Measurements from ENCODE around the gene ARHGAP26.

Gene ARHGAP26

DNA sequence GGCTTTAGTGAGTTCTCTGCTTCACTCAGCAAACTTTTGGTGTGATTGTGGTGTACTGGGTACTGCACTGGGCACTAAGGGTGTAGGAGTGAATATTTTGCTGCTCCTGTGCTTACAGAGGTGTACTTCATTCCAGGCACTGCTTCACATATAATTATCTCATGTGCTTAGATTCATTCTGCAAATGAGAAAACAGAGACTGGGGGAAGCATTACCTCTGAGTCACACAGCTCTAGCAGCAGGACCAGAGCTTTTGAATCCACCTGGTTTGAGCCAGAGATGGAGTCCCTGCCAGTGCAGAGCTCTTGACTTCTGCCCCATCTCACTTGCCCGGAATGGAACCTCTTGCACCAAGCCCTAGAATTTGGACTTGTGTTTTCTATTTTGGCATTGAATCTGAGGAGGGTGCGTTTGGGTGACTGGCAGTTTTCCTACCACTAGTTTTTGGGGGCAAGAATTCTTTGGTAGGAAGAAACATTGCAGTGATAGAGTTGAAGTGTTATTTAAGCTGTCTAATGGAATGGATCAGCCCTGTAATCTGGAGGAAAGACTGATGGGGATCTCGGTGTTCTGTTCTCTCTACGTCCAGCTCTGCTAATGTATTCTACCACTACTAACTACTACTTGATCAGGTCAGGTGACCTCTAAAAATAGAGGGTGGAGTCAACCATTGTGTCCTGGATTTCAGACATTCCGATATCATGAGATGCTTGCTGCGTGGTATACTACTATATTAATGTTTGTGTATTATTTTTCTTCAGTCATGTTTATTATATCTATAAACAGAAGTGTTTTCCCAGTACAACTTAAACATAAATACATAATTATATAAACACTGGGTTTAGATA, 2.5 kb downstream of the ARHGAP26 start:
- no peak for DNase-seq (ENCODE audit: low read depth)
- H3K4me3 ChIP-seq (ENCODE audit: low read depth, low read length): no peak overlapping the region
- TF ChIP-seq, protein P1, sequence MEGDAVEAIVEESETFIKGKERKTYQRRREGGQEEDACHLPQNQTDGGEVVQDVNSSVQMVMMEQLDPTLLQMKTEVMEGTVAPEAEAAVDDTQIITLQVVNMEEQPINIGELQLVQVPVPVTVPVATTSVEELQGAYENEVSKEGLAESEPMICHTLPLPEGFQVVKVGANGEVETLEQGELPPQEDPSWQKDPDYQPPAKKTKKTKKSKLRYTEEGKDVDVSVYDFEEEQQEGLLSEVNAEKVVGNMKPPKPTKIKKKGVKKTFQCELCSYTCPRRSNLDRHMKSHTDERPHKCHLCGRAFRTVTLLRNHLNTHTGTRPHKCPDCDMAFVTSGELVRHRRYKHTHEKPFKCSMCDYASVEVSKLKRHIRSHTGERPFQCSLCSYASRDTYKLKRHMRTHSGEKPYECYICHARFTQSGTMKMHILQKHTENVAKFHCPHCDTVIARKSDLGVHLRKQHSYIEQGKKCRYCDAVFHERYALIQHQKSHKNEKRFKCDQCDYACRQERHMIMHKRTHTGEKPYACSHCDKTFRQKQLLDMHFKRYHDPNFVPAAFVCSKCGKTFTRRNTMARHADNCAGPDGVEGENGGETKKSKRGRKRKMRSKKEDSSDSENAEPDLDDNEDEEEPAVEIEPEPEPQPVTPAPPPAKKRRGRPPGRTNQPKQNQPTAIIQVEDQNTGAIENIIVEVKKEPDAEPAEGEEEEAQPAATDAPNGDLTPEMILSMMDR (IDR thresholded peaks at IDR 0.05; ENCODE audit: control insufficient read depth, extremely low read depth, insufficient read depth): no peak

- H3K4me3 ChIP-seq (ENCODE audit: low read depth, low read length): no peak overlapping the region
- DNase-seq (ENCODE audit: low read depth): no peak
- TF ChIP-seq, protein P1 (IDR thresholded peaks at IDR 0.05; ENCODE audit: control insufficient read depth, extremely low read depth, insufficient read depth): no peak
Observed at GRCh38 chr5:142777099-142777498, 6.9 kb downstream of the ARHGAP26 start.

DNA sequence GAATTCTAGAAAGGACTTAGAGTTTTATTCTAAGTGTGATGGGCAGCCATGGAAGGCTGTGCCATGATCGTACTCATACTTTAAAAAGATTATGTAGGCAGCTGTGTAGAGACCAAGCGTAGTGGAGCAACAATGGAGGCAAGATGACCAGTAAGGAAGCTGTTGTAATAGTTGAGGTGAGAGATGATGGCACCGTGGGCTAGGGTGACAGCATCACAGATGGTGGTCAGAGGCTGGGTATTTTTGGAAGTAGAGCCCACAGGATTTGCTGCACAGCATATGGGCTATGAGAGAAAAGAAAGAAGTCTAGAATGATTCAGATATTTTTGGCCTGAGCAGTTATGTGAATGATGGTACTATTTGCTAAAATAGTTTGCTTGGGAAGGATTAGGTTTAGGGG, 7.7 kb downstream of the ARHGAP26 start:
- H3K4me3 ChIP-seq (ENCODE audit: low read depth, low read length): no peak overlapping the region
- TF ChIP-seq, protein P1 (IDR thresholded peaks at IDR 0.05; ENCODE audit: control insufficient read depth, extremely low read depth, insufficient read depth): no peak
- no peak for DNase-seq (ENCODE audit: low read depth)

DNA sequence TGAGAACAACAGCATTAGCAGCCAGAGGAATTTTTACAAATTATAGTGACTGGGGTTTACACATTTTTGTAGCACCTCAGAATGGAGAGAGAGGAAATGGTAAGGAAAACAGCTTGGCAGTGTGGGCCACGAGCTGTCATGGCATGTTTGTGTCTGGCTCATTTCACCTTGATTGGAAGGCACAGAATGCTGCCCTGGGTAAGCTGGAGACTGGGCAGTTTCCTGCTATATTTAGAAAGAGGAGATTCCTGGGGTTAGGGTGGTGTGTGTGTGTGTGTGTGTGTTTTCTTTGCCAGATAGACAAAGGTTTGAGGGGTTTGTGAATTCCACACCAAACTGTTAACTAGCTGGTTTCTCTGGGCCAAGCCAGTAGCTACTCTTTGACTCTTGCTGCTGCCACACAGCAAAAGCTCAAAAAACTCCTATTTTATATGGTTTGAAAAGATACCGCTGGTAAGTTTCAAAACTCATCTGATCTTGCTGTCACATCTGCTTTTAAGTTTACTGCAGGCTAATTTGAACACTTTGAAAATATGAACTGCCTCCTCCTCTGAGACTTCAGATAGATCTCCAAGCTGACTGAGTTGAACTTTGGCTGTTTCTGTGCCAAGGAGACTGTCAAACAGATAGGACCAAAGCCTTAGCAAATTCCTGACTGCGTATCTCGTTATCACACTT, 9.1 kb downstream of the ARHGAP26 start:
- H3K4me3 ChIP-seq (ENCODE audit: low read depth, low read length): no peak overlapping the region
- no peak for DNase-seq (ENCODE audit: low read depth)
- TF ChIP-seq, protein P1 (IDR thresholded peaks at IDR 0.05; ENCODE audit: control insufficient read depth, extremely low read depth, insufficient read depth): no peak

GRCh38 chr5:142780871-142781270, 10.7 kb downstream of the ARHGAP26 start:
- no peak overlapping the region for H3K4me3 ChIP-seq (ENCODE audit: low read depth, low read length)
- TF ChIP-seq, protein P1 (IDR thresholded peaks at IDR 0.05; ENCODE audit: control insufficient read depth, extremely low read depth, insufficient read depth): no peak
- no peak for DNase-seq (ENCODE audit: low read depth)

- DNase-seq (ENCODE audit: low read depth): no peak
- TF ChIP-seq, protein P1 (IDR thresholded peaks at IDR 0.05; ENCODE audit: control insufficient read depth, extremely low read depth, insufficient read depth): no peak
- no peak overlapping the region for H3K4me3 ChIP-seq (ENCODE audit: low read depth, low read length)
Observed at GRCh38 chr5:142782976-142783530, 12.9 kb downstream of the ARHGAP26 start.

Data from LNCaP clone FGC (cell line).